Right lobe of liver (tissue), 4 donors: ENCODE results near the gene EFNB2.

Source experiments
- POLR2A ChIP-seq: fragments of 450-650 bp; IDR thresholded peaks from one replicate; pipeline ENCODE4 v1.6.1; 2017; ENCODE audit warnings: antibody characterized with exemption, mild to moderate bottlenecking
- TF ChIP-seq, protein P1 (sequence below), 4 donors: fragments of 200-600 bp in 3 of 4; fragments of 450-650 bp in 1 of 4; IDR thresholded peaks; one replicate each; pipeline versions ENCODE4 v1.5.1 to v1.8.0; 2016 to 2022; ENCODE audit warnings: antibody characterized with exemption in 4 of 4, mild to moderate bottlenecking in 2 of 4
- donor health status: DM: no; HTN: no; CAD: no.
- donor health status: DM: no; HTN: no; CAD: no.
- donor health status: DM: no; HTN: yes; CAD: no.

- TF ChIP-seq, protein P1, sequence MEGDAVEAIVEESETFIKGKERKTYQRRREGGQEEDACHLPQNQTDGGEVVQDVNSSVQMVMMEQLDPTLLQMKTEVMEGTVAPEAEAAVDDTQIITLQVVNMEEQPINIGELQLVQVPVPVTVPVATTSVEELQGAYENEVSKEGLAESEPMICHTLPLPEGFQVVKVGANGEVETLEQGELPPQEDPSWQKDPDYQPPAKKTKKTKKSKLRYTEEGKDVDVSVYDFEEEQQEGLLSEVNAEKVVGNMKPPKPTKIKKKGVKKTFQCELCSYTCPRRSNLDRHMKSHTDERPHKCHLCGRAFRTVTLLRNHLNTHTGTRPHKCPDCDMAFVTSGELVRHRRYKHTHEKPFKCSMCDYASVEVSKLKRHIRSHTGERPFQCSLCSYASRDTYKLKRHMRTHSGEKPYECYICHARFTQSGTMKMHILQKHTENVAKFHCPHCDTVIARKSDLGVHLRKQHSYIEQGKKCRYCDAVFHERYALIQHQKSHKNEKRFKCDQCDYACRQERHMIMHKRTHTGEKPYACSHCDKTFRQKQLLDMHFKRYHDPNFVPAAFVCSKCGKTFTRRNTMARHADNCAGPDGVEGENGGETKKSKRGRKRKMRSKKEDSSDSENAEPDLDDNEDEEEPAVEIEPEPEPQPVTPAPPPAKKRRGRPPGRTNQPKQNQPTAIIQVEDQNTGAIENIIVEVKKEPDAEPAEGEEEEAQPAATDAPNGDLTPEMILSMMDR (IDR thresholded peaks at IDR 0.05), result peak in 1 of 4 donors; percentile 11
- TF ChIP-seq POLR2A, result peak; percentile 86
Observed at GRCh38 chr13:106535552-106536243, at the start of gene EFNB2.
